GM21515 (cell line): ENCODE measurements around the gene NMT1.

ENCODE experiments used
- ATAC-seq: cut with Tn5 transposase; IDR thresholded peaks from one replicate; pipeline ENCODE4 v1.9.1; 2021; ENCODE audit not compliant: unreplicated experiment

NMT1 gene

DNA sequence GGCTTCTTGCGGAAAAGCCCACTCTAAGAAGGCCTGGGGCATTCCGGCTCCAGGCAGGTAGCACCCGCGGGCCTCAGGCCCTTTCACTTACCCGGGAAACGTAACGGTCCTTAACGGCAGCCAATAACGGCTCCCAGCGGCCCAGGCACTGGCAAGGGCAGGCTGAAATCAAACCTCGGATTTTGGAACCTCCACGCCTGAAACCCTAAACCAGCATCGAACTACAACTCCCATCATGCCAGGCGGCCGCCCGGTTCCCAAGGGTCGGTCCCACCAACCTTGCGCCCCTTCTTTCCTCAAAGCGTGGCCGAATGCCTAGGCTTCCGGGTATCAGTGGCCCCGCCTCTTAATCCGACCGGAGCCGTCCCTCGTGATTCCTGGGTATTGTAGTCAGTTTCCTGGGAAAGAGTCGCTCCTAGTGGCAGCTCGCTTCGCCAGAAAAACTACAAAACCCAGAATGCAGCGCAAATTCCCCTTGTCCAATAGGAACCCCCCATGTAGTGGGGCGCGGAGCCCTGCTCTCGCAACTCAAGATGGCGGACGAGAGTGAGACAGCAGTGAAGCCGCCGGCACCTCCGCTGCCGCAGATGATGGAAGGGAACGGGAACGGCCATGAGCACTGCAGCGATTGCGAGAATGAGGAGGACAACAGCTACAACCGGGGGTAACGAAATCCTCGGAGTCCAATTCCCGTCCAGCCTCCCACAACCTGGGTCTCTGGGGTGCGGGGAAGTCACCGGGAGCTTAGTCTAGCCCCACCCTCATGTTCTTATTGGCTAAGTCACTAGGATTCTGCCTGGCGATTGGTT, at the start of gene NMT1:
TSS of gene NMT1 (plus strand) at position 521 of the 809 bp plus-strand sequence. CDS start at position 534, 13 bp downstream.
- peak; percentile 79 for ATAC-seq

DNA sequence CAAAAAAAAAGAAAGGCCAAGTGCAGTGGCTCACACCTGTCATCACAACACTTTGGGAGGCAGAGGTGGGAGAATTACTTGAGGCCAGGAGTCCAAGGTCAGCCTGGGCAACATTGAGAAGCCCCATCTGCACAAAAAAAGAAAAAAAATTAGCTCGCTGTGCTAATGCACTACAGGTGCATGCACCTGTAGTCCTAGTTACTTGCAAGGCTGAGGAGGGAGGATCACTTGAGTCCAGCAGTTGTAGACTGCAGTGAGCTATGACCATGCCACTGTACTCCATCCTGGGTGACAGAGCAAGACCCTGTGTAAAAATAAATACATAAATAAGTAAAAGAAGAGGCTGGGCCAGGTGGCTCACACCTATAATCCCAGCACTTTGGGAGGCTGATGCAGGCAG, 49.4 kb upstream of the NMT1 start:
- no peak for ATAC-seq

DNA sequence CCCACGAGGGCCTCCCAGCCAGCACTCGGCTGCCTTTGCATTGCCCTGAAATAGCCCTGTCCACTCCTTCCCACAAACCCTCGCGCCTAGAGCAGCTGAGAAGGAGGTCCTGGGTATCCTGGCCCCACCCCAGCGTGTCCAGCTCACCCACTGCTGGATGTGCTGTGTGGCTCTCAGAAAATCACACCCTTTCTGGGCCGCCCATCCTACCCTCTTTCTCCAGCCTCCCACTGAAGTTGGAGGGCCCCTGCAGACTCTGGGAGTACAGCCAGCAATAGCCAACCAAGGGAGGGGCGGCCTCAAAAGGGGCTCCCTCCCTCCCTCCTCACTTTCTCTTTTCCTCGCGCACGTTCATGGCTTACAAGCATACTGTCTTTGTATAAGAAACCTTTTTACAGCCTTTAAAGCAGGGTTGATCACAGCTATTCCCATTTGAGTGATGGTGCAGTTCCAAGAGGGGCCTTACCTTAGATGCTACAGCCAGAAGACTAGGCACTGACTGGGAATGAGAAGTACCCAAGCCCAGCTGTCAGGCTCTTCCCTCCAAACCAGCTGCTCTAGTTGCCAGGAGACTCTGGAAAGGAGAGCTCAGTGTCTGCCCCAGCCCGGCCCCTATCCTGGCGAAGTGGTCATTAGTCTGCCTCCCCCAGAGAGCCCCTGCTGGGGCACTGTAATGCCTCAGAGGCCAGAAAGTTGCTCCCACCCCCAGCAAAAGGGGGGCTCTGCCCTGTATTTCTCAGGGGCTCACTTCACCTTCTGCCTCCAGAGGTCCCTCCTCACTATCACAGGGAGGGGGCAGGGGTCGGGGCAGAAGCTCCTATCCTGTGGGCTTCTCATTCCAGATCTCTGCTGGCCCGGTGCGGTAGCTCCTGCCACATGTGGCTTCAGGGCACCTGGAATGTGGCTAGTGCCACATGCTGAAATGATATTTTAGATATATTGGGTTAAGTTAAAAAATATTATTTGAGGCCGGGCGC, 47.8 kb upstream of the NMT1 start:
- ATAC-seq: no peak

DNA sequence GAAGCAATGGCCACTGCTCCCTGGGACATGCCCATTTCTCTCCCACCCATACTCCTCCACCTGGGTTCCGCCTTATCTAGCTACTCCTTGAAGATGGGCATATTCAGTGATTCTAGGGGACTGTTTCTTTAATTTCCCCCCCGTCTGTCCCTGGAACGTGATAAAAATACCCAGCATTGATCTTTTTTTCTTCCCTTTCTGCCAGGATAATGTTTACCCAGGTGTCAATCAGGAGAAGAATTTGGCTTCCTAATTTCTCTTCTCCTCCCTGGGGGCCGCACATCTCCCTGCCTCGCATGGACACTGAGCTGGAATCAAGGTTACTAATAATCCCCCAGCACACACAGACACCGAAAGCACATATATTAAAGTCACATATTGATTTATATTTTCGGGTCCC, 44.9 kb upstream of the NMT1 start:
- no peak for ATAC-seq

DNA sequence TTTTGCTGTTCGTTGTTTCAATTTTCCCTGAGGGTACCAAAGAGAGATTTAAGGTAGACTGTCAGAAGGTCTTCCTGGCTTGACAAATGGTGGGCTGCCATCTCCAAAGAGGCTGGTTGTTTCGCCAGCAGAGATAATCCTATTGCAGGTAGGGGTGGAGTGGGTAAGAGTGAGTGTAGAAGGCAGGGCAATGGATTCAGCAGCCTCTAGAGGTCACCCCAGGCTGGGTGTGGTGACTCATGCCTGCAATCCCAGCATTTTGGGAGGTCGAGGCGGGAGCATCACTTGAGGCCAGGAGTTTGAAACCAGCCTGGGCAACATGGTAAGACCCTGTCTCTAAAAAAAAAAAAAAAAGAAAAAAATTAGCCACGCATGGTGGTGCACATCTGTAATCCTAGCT, 44.3 kb upstream of the NMT1 start:
- no peak for ATAC-seq

DNA sequence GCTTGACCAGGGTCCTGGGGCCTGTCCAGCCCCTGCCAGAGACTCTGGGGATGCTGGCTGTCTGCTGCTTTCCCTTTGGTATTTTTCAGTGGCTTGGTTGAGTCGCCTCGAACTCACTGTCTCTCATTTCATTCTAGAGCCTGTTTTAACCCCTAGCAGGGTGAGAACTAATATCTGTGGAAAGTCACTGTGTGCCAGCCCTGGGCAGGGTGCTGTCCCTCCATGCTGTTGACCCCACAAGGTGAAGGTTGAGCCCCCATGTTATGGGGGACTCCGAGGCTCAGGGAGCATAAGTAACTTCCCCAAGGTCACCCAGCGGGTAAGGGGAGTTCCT, 42.6 kb upstream of the NMT1 start:
- no peak for ATAC-seq

DNA sequence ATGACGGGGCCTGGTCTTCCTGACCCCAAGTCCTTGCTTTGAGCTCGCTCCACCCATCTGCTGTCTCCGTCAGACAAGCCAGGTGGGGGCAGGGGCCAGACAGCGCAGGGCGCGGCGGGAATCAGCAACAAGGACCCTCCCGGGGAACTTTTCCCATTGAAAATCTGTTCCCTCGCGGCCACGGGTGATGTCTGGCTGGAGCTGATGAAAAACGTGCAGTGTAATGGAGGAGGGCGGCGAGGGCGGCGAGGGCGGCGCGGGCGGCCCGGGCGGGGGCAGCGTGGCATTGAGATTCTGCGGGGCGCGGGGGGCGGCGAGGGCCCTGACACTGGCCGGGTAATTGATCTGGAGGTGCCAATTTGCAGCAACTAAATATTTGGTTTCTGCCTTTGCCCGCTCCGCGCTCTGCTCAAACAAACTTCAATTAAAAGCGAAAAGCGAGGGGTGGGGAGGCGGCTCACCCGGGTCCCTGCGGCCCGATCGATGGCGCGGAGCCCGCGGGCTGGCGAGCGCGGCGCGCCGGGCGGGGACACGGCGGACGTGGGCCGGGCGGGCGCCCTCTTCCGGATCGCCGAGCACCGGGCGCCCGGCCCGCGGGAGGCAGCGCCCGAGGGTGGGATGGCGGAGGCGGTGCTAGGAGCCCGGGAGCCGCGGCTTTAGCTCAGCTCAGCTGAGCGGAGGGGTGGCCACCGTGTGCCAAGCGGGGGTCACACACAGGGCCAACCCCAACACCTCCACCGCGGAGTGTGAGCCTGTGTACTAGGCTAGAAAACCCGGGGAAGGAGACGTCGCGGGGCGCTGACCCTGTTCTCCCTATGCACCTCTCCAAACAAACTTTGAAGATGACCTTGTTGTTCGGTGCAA, 42.0 kb upstream of the NMT1 start:
- ATAC-seq: no peak

DNA sequence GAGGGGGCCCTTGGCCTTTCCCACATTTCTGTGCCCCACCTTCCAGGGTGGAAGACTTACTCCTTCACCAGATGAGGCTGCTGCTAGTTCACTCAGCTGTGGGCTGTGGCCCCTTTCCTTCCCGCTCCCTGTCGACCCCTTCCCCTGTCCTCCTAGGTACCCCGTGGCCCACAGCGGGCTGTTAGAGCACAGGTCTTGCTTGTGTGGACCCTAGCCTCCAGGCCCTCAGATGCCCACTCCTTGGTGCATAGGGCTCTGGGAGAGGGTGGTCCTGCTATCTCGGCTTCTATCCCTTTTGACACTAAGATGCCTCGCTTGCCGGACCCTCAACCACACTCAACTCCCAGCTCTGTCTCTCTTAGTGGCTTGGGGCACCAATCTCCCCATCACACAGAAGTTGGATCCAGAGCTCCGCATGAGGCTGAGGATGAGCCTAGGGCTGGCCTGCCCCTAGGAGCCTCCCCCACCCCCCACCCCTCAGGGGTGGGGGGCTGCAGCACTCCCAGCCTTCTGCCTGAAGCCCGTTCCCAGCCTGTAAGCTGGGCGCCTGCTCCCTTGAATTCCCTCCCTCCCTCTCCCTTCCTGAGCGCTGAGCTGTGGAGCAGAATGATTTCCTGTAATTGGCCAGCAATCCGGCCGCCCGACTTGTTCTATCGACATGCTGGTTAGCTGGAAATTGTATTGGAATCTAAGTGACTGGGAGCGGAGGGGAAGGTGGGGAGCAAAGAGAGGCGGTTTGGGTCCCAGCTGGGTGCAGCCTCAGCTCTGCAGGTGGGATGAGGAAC, 40.6 kb upstream of the NMT1 start:
- no peak for ATAC-seq

DNA sequence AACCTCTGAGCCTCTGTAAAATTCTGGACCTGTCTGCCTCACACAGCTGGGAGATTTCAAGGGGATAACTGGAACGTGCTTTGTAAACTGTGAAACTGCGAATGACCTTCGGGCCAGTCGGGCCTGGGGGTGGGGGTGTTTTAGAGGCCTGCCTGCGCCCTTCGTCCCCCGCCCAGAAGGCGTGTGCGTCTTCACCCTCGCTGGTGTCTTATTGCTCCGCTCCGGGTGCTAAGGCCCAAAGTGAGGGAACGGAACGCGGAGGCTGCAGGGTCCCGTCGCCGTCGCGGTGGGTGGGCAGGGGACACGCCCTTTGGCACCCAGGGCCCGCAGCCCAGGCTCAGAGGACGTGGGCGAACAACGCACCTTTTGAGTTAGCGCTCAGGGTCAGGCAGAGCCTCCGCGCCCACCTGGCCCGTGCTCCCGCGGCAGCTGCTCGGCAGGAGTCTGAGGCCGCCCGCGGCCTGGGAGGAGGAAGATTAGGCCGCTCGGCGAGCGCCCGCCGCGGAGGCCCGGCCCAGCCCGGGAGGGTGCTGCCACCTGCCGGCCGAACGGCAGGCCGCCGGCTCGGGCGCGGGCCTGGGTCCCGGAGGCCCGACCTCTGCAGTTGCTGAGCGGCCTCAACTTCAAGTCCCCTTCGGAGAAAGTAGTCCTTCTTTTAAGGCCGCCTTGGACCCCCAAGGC, 39.4 kb upstream of the NMT1 start:
- no peak for ATAC-seq

DNA sequence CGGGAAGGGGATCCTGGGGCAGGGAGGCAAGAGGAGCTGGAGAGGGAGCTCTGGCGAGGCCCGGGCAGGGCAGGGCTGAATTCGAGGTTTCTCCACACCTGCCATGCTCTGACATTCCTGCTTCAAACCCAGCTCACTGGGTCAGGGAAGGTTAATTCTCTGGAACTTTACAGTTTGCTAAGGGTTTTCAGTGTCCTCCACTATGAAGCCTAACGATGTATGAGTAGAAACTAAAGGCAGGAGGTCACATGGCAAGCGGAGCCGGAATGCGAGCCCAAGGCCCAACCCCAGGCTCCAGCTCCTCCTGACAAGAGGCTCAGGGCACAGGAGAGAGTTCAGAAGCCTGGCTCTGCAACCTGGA, 38.8 kb upstream of the NMT1 start:
- no peak for ATAC-seq

DNA sequence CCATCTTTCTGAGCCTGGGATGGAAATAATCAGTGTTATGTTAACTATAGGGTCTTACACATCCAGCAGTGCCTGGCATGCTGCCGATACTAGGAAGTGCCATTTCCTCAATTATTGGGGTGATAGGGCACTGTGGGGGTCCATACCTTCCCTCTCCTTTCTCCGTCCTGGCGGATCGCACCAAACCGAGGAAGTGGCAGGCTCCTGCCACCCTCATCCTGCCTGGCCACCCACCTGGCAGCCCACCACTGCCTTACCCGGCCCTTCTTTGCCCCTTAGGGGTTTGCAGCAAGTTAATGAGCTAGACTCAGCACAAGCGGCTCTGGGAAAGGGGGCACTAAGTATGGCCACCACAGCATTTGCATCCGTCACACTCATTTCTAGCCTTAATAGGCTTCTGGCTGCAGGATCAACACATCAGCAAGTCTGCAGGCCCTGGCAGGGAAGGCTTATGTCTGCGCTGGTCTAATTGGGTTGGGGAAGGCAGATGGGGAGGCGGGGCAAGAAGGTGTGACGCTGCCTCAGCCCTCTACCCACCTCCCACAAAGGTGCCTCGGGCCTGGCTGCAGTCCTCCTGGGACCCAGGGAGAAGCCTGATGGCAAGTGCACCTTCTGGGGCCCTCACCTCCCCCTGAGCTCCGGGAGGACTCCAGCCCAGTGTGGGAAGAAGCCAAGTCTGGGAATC, 38.3 kb upstream of the NMT1 start:
- no peak for ATAC-seq

DNA sequence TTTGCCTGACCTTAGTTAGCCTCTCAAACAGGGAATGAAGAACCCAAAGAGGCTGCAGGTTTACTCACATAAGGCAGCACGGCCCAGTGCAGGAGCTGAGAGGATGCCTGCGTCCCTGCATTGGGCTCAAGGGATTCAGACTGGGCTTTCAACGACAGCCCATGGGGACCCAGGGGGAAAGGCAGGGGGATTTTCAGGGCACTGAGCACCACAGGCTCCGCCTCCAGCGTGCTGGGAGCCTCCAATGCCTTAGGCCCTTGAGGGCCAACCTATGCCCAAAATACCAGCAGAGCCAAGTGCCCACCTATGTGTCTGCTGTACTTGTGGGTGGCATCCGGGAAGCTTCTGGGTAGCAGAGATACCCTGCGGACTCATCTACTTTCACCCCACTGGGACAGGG, 32.0 kb upstream of the NMT1 start:
- ATAC-seq: no peak

DNA sequence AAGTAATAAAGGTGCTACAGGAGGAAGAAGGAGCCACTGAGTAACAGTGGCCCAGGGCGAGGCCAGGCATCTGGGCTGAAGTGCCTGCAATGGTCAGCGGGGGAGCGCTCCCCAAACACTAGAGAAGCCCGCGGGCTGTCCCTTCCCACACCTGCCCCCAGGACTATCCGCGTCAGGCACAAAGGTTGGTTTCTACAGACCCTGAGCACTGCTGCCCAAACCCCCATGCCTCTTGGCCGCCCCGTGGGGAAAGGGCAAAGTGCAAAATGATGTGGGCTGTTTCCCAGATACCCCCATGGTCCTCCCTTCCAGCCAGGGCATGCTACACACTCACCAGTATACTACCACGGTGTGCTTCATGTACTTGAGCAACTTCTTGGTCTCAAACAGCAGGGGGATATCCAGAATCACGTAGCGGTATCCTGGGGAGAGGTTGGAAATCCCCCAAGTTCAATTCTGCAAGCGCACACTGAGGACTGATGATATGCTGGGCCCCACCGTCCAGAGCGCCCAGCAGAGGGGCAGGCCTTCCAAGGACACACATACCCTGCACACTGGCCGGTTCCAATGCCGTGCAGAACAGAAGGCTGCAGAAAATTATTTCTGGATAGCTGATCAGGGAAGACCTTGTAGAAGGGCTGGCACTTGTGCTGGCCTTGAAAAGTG, 31.2 kb upstream of the NMT1 start:
- no peak for ATAC-seq

DNA sequence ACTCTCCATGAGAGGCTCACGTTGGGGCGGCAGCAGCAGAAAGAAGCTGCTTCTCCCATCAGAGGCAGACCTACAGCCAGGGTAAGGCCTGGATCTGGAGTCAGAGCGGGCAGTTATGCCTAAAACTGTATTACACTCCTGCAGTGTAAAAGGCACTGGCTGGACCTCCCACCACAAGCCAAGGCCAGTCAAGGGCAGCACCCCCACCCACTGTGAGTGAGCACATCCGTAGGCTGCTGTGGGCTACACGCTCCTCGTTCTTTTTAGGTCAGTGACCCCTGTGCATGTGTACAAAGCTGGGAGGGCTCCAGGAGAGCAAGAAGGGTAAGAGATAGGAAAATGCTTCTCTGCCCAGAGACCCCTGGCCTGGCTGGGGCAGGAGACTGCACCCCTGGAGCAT, 30.4 kb upstream of the NMT1 start:
- ATAC-seq: no peak

DNA sequence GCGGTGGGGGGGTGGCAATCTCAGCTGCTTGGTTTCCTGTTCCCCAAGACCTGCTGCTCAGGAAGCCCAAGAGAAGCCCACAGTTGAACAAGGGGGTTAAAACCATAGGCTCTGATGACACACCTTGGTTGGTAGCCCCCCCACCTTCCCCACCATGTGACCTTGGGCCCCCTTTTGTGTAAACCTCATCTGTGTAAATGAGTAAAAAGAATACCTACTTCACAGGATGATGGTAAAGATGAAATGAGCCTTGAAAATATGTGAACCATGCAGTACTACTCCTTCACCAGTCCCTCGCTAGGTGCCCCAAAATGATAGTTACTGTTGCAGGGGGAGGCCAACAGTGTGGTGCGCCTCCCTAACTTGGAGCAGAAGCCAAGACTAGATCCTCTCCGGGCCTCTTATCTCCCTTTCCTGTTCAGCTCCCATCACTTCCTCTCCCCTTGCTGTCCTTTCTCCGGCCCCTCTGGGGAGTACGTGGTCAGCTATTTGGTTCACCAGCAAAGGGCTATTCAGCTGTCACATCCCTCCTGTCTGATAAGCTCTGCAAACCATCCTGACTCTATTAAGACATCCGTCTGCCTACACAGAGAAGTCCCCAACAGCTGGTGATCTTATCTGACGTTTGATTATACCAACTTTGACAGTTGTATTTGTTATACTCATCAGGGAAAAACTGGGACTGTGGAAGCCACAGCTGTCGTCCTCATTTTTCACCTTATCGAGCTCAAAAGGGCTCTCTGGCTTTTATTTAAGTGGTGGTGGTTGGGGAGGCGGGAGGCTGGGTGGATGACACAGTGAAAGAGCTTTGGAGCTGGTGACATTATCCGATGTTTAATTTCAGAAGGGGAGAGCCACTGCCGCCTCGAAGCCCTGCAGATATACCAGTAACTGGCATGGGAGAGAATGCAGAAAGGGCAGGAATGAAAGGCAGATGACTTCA, 29.6 kb upstream of the NMT1 start:
- ATAC-seq: no peak

DNA sequence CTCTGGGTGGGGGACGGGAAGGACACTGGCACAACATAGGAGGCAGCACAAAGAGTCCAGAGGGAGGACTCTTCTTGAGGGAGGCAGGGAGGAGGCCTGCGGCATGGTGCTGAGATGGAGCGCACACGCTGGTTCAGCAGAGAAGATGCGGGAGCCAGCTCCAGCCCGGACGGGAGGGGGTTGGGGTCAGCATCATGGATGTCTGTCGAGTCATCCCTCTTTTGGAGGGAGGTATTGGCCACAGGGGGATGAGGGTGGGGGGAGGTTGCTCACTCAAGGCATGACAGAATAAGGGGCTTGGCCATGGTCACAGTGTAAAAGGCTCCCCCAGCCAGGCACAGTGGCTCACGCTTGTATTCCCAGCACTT, 29.0 kb upstream of the NMT1 start:
- ATAC-seq: no peak

DNA sequence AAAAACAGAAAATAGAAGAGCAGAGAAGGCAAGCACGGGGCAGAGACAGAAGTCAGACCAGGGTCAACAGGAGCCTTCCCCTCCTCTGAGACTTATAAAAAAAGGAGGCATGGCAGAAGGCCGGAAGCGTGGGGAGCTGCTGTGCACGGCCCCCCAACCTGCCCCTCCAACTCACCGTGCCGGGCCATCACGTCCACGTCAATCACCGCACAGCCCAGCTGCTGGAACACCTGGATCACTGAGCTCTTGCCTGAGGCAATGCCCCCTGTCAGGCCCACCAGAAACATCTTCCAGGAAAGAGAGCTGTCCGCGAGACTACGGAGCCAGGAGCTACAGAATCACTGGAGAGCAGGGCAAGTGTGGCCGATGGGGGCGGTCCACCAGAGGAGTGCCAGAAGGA, 26.5 kb upstream of the NMT1 start:
- ATAC-seq: no peak

DNA sequence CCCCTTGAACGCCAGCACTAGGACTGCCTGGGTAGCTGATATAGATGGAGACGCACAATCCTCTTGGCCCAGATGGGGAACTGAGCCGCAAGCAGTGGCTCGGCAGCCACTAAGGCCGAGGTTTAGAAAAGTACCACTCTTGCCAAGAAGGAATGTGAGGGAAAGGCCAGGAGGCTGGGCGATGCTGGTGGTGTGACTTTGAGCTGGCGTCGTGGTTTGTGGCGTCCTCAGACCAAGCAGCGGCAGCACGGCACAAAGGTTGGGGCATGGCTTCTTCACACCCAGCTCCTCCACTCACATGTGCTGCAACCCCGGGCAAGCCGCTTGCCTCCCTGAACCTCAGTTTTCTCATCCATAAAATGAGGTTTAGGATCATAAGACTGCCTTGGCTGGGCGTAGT, 25.3 kb upstream of the NMT1 start:
- no peak for ATAC-seq
